ENCODE data around the gene COL17A1.

COL17A1 gene

GRCh38 chr10:104081998-104082397 is 3.7 kb downstream of the COL17A1 start:
- no peak for TF ChIP-seq REST (IDR thresholded peaks at IDR 0.05; ENCODE audit: insufficient read depth in 1 of 2, low read depth in 2 of 2, low read length in 2 of 2)
- TF ChIP-seq TAF1 (IDR thresholded peaks at IDR 0.05; ENCODE audit: borderline replicate concordance, insufficient read depth, low read length) = no peak
- no peak for TF ChIP-seq POLR2AphosphoS5 (IDR thresholded peaks at IDR 0.05; ENCODE audit: low read depth, low read length)
- TF ChIP-seq SIN3A (IDR thresholded peaks at IDR 0.05; ENCODE audit: borderline replicate concordance, insufficient read depth, low read length) = no peak
- no peak for TF ChIP-seq FOXP2 (optimal IDR thresholded peaks at IDR 0.05; ENCODE audit: borderline replicate concordance, extremely low read depth, extremely low read length, insufficient read depth)

- no peak for TF ChIP-seq POLR2AphosphoS5 (IDR thresholded peaks at IDR 0.05; ENCODE audit: low read depth, low read length)
- TF ChIP-seq SIN3A (IDR thresholded peaks at IDR 0.05; ENCODE audit: borderline replicate concordance, insufficient read depth, low read length) = no peak
- TF ChIP-seq TAF1 (IDR thresholded peaks at IDR 0.05; ENCODE audit: borderline replicate concordance, insufficient read depth, low read length) = no peak
- TF ChIP-seq REST (IDR thresholded peaks at IDR 0.05; ENCODE audit: insufficient read depth in 1 of 2, low read depth in 2 of 2, low read length in 2 of 2) = no peak
- no peak for TF ChIP-seq FOXP2 (optimal IDR thresholded peaks at IDR 0.05; ENCODE audit: borderline replicate concordance, extremely low read depth, extremely low read length, insufficient read depth)
Observed at GRCh38 chr10:104080762-104081161, 4.9 kb downstream of the COL17A1 start.

- no peak for TF ChIP-seq FOXP2 (optimal IDR thresholded peaks at IDR 0.05; ENCODE audit: borderline replicate concordance, extremely low read depth, extremely low read length, insufficient read depth)
- TF ChIP-seq POLR2AphosphoS5 (IDR thresholded peaks at IDR 0.05; ENCODE audit: low read depth, low read length) = no peak
- TF ChIP-seq SIN3A (IDR thresholded peaks at IDR 0.05; ENCODE audit: borderline replicate concordance, insufficient read depth, low read length) = no peak
- no peak for TF ChIP-seq REST (IDR thresholded peaks at IDR 0.05; ENCODE audit: insufficient read depth in 1 of 2, low read depth in 2 of 2, low read length in 2 of 2)
- no peak for TF ChIP-seq TAF1 (IDR thresholded peaks at IDR 0.05; ENCODE audit: borderline replicate concordance, insufficient read depth, low read length)
Observed at GRCh38 chr10:104077663-104078151, 8.0 kb downstream of the COL17A1 start.

- TF ChIP-seq SIN3A (IDR thresholded peaks at IDR 0.05; ENCODE audit: borderline replicate concordance, insufficient read depth, low read length) (no peak), FOXP2 (optimal IDR thresholded peaks at IDR 0.05; ENCODE audit: borderline replicate concordance, extremely low read depth, extremely low read length, insufficient read depth) (no peak), POLR2AphosphoS5 (IDR thresholded peaks at IDR 0.05; ENCODE audit: low read depth, low read length) (no peak), REST (IDR thresholded peaks at IDR 0.05; ENCODE audit: insufficient read depth in 1 of 2, low read depth in 2 of 2, low read length in 2 of 2) (no peak), TAF1 (IDR thresholded peaks at IDR 0.05; ENCODE audit: borderline replicate concordance, insufficient read depth, low read length) (no peak)
Observed at GRCh38 chr10:104077247-104077646, 8.4 kb downstream of the COL17A1 start.

GRCh38 chr10:104076743-104077160 is 8.9 kb downstream of the COL17A1 start:
- TF ChIP-seq FOXP2 (optimal IDR thresholded peaks at IDR 0.05; ENCODE audit: borderline replicate concordance, extremely low read depth, extremely low read length, insufficient read depth) (no peak), TAF1 (IDR thresholded peaks at IDR 0.05; ENCODE audit: borderline replicate concordance, insufficient read depth, low read length) (no peak), REST (IDR thresholded peaks at IDR 0.05; ENCODE audit: insufficient read depth in 1 of 2, low read depth in 2 of 2, low read length in 2 of 2) (no peak), POLR2AphosphoS5 (IDR thresholded peaks at IDR 0.05; ENCODE audit: low read depth, low read length) (no peak), SIN3A (IDR thresholded peaks at IDR 0.05; ENCODE audit: borderline replicate concordance, insufficient read depth, low read length) (no peak)

Data from PFSK-1 (cell line).